ENCODE results near the gene SH3GL2. TPM values are rescaled to one million over a fixed set of nuclear protein-coding genes. Genes with fewer than 3 reads are reported as not detected.

The SH3GL2 gene
- total RNA-seq, 1 donor from 2014 or later: not detected

DNA sequence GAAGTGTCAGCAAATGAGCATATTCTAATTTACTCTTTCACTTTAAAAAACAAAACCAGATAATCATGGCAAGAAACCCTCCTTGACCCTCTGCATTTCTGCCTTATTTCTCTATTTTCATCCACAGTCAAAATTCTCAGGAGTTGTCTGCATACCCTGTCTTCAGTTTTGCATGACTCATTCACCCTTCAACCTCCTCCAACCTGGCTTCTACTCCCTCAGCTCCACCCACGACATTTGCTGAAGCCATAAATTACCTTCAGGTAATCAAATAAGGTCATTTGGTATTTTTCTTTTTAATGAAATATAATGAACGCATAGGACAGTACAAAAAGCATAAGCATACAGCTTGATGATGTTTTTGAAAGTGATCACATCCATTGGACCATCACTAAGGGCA is 27.8 kb upstream of the SH3GL2 start:
- Histone ChIP-seq H3K4me1 (no peaks in the 10 kb centered on the region), H3K4me3 (no peak overlapping the region), H3K9me3 (no peaks in the 10 kb centered on the region), H3K27me3 (no peaks in the 10 kb centered on the region), H3K36me3 (no peaks in the 10 kb centered on the region), H3K27ac (no peak overlapping the region)
- intact Hi-C loops (cut with DNase I): no loop called here
- DNase-seq (ENCODE audit: low spot score in 2 of 2): no peak
- TF ChIP-seq, protein P1, sequence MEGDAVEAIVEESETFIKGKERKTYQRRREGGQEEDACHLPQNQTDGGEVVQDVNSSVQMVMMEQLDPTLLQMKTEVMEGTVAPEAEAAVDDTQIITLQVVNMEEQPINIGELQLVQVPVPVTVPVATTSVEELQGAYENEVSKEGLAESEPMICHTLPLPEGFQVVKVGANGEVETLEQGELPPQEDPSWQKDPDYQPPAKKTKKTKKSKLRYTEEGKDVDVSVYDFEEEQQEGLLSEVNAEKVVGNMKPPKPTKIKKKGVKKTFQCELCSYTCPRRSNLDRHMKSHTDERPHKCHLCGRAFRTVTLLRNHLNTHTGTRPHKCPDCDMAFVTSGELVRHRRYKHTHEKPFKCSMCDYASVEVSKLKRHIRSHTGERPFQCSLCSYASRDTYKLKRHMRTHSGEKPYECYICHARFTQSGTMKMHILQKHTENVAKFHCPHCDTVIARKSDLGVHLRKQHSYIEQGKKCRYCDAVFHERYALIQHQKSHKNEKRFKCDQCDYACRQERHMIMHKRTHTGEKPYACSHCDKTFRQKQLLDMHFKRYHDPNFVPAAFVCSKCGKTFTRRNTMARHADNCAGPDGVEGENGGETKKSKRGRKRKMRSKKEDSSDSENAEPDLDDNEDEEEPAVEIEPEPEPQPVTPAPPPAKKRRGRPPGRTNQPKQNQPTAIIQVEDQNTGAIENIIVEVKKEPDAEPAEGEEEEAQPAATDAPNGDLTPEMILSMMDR (IDR thresholded peaks at IDR 0.05): no peak

DNA sequence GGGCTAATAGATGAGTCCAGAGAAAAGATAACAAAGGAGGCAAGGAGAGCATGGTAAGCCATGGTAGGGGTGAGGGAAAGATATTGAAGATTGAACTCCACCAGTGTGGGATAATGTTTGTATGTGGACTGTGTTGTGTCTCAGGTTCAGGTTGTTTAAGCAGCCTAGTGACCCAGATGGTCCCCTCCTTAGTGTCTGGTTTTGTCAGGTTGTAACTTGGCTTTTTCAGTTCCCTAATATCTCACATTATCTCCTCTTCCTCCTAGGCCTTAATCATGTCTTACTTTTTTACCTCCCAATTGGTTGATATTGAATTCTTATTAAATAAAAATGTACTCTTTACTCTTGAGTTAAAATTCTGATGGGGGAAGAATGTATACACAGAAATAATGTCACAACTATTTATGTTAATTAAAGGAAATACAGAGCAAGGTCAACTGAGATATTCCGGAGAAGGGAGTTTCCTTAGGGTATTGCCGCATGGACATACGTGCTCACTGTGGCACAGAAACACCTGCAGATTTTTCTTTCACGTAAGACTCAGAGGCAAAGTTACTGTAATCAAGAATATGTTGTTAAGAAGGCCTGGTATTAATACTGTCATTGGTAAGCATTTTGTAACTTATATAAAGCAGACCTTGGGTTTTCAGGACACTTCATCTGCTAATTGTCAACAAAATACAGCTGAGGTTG is 23.4 kb upstream of the SH3GL2 start:
- no peak overlapping the region for H3K4me3 ChIP-seq
- no peak for DNase-seq (ENCODE audit: low spot score in 2 of 2)
- H3K27me3 ChIP-seq: no peaks in the 10 kb centered on the region
- H3K4me1 ChIP-seq: no peaks in the 10 kb centered on the region
- no peaks in the 10 kb centered on the region for H3K36me3 ChIP-seq
- intact Hi-C loops (cut with DNase I): no loop called here
- no peak overlapping the region for H3K27ac ChIP-seq
- TF ChIP-seq, protein P1 (IDR thresholded peaks at IDR 0.05): no peak
- no peaks in the 10 kb centered on the region for H3K9me3 ChIP-seq

DNA sequence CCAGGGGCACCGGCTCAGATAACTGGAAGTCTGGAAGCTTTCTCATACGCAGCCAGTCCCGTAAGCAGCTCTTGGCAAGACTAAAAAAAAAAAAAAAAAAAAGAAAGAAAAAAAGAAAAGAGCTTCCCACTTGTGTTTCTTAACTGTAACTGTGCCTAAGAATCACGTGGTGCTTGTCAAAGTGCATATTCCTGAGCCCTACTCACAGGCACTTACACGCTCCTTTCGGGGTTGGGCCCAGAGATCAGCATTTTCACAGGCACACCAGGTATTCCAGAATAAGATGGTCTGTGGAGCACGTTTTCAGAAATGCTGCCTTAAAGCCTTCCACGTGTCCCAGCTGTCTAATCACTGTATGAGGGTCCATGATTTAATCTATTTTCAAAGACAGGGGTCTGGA is 22.6 kb upstream of the SH3GL2 start:
- Histone ChIP-seq H3K36me3 (no peaks in the 10 kb centered on the region), H3K27ac (no peak overlapping the region), H3K4me3 (no peak overlapping the region), H3K9me3 (no peaks in the 10 kb centered on the region), H3K4me1 (no peaks in the 10 kb centered on the region), H3K27me3 (no peaks in the 10 kb centered on the region)
- TF ChIP-seq, protein P1 (IDR thresholded peaks at IDR 0.05): no peak
- no peak for DNase-seq (ENCODE audit: low spot score in 2 of 2)
- intact Hi-C loops (cut with DNase I): no loop called here

DNA sequence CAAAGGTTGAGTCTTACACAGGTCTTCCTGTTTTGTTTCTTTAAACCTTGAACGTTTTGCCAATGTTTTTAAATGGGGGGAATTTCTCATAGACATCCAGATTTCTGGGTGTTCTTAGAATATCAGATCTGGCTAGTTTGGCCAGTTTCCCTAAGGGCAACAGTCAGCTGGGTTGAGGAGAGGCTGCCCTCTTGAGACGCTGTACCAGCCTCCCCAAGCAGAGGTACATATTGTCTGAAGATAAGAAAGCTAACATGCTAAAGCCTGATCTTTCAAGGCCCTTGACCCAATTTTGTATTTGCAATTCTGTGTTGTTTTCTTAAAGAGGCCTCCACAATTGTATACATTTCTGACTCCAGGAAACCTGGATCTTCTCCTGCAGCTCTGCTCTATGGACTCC is 21.9 kb upstream of the SH3GL2 start:
- Histone ChIP-seq H3K27me3 (no peaks in the 10 kb centered on the region), H3K4me3 (no peak overlapping the region), H3K4me1 (no peaks in the 10 kb centered on the region), H3K9me3 (no peaks in the 10 kb centered on the region), H3K36me3 (no peaks in the 10 kb centered on the region), H3K27ac (no peak overlapping the region)
- DNase-seq (ENCODE audit: low spot score in 2 of 2): no peak
- TF ChIP-seq, protein P1 (IDR thresholded peaks at IDR 0.05): no peak
- intact Hi-C loops (cut with DNase I): no loop called here

DNA sequence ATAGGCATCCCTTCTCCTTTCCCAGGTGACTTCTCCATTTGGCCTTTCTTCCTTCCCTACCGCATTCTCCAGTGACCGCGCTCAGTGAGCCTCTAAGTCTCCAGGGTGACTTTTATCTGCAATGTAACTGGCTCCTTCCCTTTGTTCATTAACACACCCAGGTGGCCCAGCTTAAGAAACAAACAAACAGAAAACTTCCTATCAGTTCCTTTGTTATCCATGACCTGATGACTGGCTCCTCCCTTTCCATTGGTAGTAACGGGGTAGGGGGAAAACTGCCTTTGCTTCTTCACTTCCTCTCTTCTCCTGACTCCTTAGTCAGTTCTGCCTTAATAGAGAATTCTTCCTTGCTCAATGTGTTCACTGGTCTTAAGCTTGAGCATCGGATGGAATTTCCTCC is 7.0 kb upstream of the SH3GL2 start:
- H3K4me3 ChIP-seq: no peak overlapping the region
- H3K27ac ChIP-seq: no peak overlapping the region
- no peak for DNase-seq (ENCODE audit: low spot score in 2 of 2)
- H3K9me3 ChIP-seq: no peaks in the 10 kb centered on the region
- no peaks in the 10 kb centered on the region for H3K4me1 ChIP-seq
- no peaks in the 10 kb centered on the region for H3K27me3 ChIP-seq
- no peaks in the 10 kb centered on the region for H3K36me3 ChIP-seq
- TF ChIP-seq, protein P1 (IDR thresholded peaks at IDR 0.05): no peak
- intact Hi-C loops (cut with DNase I): no loop called here

DNA sequence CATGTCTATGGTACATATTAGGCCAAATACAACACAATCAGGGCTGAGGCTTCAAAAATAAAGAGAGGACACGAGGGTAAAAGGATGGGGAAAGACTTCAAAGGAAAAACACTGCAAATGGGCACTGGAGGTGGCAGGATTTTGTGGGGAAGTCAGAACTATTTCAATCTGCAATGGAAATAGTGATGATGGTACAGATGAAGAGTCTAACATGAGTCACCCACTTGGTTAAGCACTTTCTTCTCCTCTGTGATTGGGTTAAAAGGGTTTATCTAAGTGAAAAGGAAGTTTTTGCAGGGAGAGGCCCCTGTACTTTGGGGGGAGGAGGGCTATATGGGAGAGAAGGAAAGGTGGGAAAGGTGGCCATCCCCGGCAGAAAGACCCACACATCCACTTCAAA is 4.5 kb upstream of the SH3GL2 start:
- H3K9me3 ChIP-seq: no peaks in the 10 kb centered on the region
- peaks cover 2 to 5% of the 10 kb centered on the region in 2 donors for H3K4me1 ChIP-seq
- no peaks in the 10 kb centered on the region for H3K27me3 ChIP-seq
- H3K27ac ChIP-seq: no peak overlapping the region
- intact Hi-C loops (cut with DNase I): no loop called here
- TF ChIP-seq, protein P1 (IDR thresholded peaks at IDR 0.05): no peak
- DNase-seq (ENCODE audit: low spot score in 2 of 2): no peak
- H3K4me3 ChIP-seq: no peak overlapping the region
- H3K36me3 ChIP-seq: no peaks in the 10 kb centered on the region

Data from ascending aorta (tissue), 2 donors.